ENCODE results near the gene CES3.

DNA sequence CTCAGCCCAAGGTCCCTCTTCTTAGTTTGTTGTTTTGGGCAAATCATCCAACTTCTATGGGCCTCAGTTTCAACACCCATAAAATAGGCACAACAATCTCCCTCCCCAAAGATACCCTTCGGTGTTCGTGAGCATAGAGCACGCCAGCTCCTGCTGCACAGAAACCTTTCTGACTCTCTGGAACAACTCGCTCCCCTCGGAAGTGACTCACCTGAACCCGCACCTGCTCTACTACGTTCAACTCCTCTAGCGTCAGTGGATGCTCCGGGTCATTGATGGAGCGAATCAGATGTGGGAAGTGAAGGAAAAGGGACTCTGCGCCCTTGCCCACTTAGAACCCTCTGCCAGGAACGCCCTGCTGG is 27.3 kb upstream of the CES3 start:
- TF ChIP-seq, protein P1, sequence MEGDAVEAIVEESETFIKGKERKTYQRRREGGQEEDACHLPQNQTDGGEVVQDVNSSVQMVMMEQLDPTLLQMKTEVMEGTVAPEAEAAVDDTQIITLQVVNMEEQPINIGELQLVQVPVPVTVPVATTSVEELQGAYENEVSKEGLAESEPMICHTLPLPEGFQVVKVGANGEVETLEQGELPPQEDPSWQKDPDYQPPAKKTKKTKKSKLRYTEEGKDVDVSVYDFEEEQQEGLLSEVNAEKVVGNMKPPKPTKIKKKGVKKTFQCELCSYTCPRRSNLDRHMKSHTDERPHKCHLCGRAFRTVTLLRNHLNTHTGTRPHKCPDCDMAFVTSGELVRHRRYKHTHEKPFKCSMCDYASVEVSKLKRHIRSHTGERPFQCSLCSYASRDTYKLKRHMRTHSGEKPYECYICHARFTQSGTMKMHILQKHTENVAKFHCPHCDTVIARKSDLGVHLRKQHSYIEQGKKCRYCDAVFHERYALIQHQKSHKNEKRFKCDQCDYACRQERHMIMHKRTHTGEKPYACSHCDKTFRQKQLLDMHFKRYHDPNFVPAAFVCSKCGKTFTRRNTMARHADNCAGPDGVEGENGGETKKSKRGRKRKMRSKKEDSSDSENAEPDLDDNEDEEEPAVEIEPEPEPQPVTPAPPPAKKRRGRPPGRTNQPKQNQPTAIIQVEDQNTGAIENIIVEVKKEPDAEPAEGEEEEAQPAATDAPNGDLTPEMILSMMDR (IDR thresholded peaks at IDR 0.05; ENCODE audit: low read length), result no peak
- TF ChIP-seq EZH2 (optimal IDR thresholded peaks at IDR 0.05; ENCODE audit: low read depth, low read length), result no peak
- no peak for TF ChIP-seq EZH2phosphoT487 (IDR thresholded peaks at IDR 0.05; ENCODE audit: low read length)

Measured in MM.1S (cell line).